ENCODE measurements around the gene SYCE1L.
A peak's percentile ranks its signal among the peaks of the same experiment; 100 is the strongest.

The SYCE1L gene

GRCh38 chr16:77211880-77212740 is 12.9 kb downstream of the SYCE1L start:
- Histone ChIP-seq H3K9me2 (ENCODE audit: low read depth, low read length) (no peaks in the 10 kb centered on the region), H3K27ac (ENCODE audit: low read depth, low read length, poor library complexity, severe bottlenecking) (peak overlapping the region; percentile 19), H3F3A (ENCODE audit: insufficient read depth, low read length) (no peaks in the 10 kb centered on the region), H3K4me1 (ENCODE audit: insufficient read depth, low read length, severe bottlenecking) (peaks cover 5% of the 10 kb centered on the region), H4K20me1 (ENCODE audit: insufficient read depth, low read length) (no peaks in the 10 kb centered on the region), H3K27me3 (ENCODE audit: insufficient read depth, low read length) (no peaks in the 10 kb centered on the region), H3K79me2 (ENCODE audit: insufficient read depth, low read length) (no peaks in the 10 kb centered on the region), H3K9ac (ENCODE audit: low read length) (peak overlapping the region; percentile 88), H3K36me3 (ENCODE audit: insufficient read depth, low read length) (no peaks in the 10 kb centered on the region), H3K4me2 (ENCODE audit: low read length) (peak overlapping the region; percentile 70), H2AFZ (ENCODE audit: low read length) (no peak overlapping the region), H3K4me3 (ENCODE audit: low read depth, low read length, poor library complexity, severe bottlenecking) (peak overlapping the region; percentile 86), H3K9me3 (ENCODE audit: low read length) (no peaks in the 10 kb centered on the region)
- no peak for TF ChIP-seq EZH2 (IDR thresholded peaks at IDR 0.05; ENCODE audit: borderline replicate concordance, low read length)
- TF ChIP-seq CTCF (IDR thresholded peaks at IDR 0.05; ENCODE audit: low read length), result no peak

GRCh38 chr16:77212741-77213541 is 13.7 kb downstream of the SYCE1L start:
- Histone ChIP-seq H3K27ac (ENCODE audit: low read depth, low read length, poor library complexity, severe bottlenecking) (peak overlapping the region; percentile 19), H2AFZ (ENCODE audit: low read length) (no peak overlapping the region), H3K9ac (ENCODE audit: low read length) (peak overlapping the region; percentile 88), H3K79me2 (ENCODE audit: insufficient read depth, low read length) (no peaks in the 10 kb centered on the region), H3K4me2 (ENCODE audit: low read length) (peak overlapping the region; percentile 70), H3K4me1 (ENCODE audit: insufficient read depth, low read length, severe bottlenecking) (peaks cover 5% of the 10 kb centered on the region), H4K20me1 (ENCODE audit: insufficient read depth, low read length) (no peaks in the 10 kb centered on the region), H3K36me3 (ENCODE audit: insufficient read depth, low read length) (no peaks in the 10 kb centered on the region), H3K4me3 (ENCODE audit: low read depth, low read length, poor library complexity, severe bottlenecking) (peak overlapping the region; percentile 86), H3K9me3 (ENCODE audit: low read length) (no peaks in the 10 kb centered on the region), H3K9me2 (ENCODE audit: low read depth, low read length) (no peaks in the 10 kb centered on the region), H3K27me3 (ENCODE audit: insufficient read depth, low read length) (no peaks in the 10 kb centered on the region), H3F3A (ENCODE audit: insufficient read depth, low read length) (no peaks in the 10 kb centered on the region)
- no peak for TF ChIP-seq EZH2 (IDR thresholded peaks at IDR 0.05; ENCODE audit: borderline replicate concordance, low read length)
- TF ChIP-seq CTCF (IDR thresholded peaks at IDR 0.05; ENCODE audit: low read length), result no peak

GRCh38 chr16:77213542-77214106 is 14.4 kb downstream of the SYCE1L start:
- Histone ChIP-seq H3K27ac (ENCODE audit: low read depth, low read length, poor library complexity, severe bottlenecking) (no peak overlapping the region), H3K36me3 (ENCODE audit: insufficient read depth, low read length) (no peaks in the 10 kb centered on the region), H3K9me3 (ENCODE audit: low read length) (no peaks in the 10 kb centered on the region), H3K27me3 (ENCODE audit: insufficient read depth, low read length) (no peaks in the 10 kb centered on the region), H2AFZ (ENCODE audit: low read length) (no peak overlapping the region), H3K4me2 (ENCODE audit: low read length) (no peak overlapping the region), H3K4me1 (ENCODE audit: insufficient read depth, low read length, severe bottlenecking) (peaks cover 5% of the 10 kb centered on the region), H3K9me2 (ENCODE audit: low read depth, low read length) (no peaks in the 10 kb centered on the region), H3K4me3 (ENCODE audit: low read depth, low read length, poor library complexity, severe bottlenecking) (no peak overlapping the region), H4K20me1 (ENCODE audit: insufficient read depth, low read length) (no peaks in the 10 kb centered on the region), H3K79me2 (ENCODE audit: insufficient read depth, low read length) (no peaks in the 10 kb centered on the region), H3F3A (ENCODE audit: insufficient read depth, low read length) (no peaks in the 10 kb centered on the region), H3K9ac (ENCODE audit: low read length) (no peak overlapping the region; the same call in 1 of the 2 replicates)
- TF ChIP-seq EZH2 (IDR thresholded peaks at IDR 0.05; ENCODE audit: borderline replicate concordance, low read length) (no peak), CTCF (IDR thresholded peaks at IDR 0.05; ENCODE audit: low read length) (no peak)

Measured in OCI-LY1 (cell line).